K562 (cell line): ENCODE results near the gene PPDPF. TPM values are rescaled to one million over a fixed set of nuclear protein-coding genes. Genes with fewer than 3 reads are reported as not detected.

Experiments used
- ATF3 ChIP-seq, 2 experiments: fragments of 450-650 bp in 1 of 2; sonication (generic) in 1 of 2; formaldehyde crosslinking in 1 of 2; IDR thresholded peaks in 1 of 2; conservative IDR thresholded peaks in 1 of 2; 2 replicates each; pipeline versions ENCODE4 v1.6.1 to v1.8.1; 2016 to 2023; ENCODE audit warnings: mild to moderate bottlenecking in 2 of 2, moderate library complexity in 2 of 2, inconsistent platforms in 1 of 2, missing genetic modification reagents in 1 of 2
- CREB3 ChIP-seq: fragments of 450-650 bp; conservative IDR thresholded peaks from 2 replicates; pipeline ENCODE4 v1.6.1; 2016; ENCODE audit warnings: missing genetic modification characterization, low read depth, mild to moderate bottlenecking, missing compliant biosample characterization, moderate library complexity
- DDX20 ChIP-seq: fragments of 450-650 bp; IDR thresholded peaks from 2 replicates; pipeline ENCODE4 v1.6.1; 2016; ENCODE audit warnings: missing genetic modification characterization, low read depth, mild to moderate bottlenecking, missing compliant biosample characterization, moderate library complexity
- E2F4 ChIP-seq: sonication (generic); formaldehyde crosslinking; IDR thresholded peaks from 2 replicates; pipeline ENCODE4 v1.8.0; 2022; ENCODE audit warnings: mild to moderate bottlenecking, low read depth, missing genetic modification reagents
- FOXJ3 ChIP-seq: sonication (generic); formaldehyde crosslinking; IDR thresholded peaks from 2 replicates; pipeline ENCODE4 v1.4.0; 2020; ENCODE audit warnings: mild to moderate bottlenecking, missing genetic modification reagents
- HNRNPL ChIP-seq: fragments of 200-400 bp; formaldehyde crosslinking; IDR thresholded peaks from 2 replicates; pipeline ENCODE4 v1.6.1; 2017; ENCODE audit warnings: low read depth, mild to moderate bottlenecking, low read length
- HNRNPLL ChIP-seq: fragments of 200-400 bp; formaldehyde crosslinking; IDR thresholded peaks from 2 replicates; pipeline ENCODE4 v1.6.1; 2017; ENCODE audit warnings: low read length, low read depth, mild to moderate bottlenecking; ENCODE audit not compliant: poor library complexity, severe bottlenecking
- KDM5B ChIP-seq: fragments of 200-600 bp; sonication (generic); IDR thresholded peaks from 2 replicates; pipeline ENCODE4 v1.6.1; 2012; ENCODE audit warnings: low read depth, mild to moderate bottlenecking, moderate library complexity, low read length, control low read depth, inconsistent platforms; ENCODE audit not compliant: insufficient replicate concordance
- MCM3 ChIP-seq: fragments of 450-650 bp; IDR thresholded peaks from 2 replicates; pipeline ENCODE4 v1.6.1; 2016
- MEIS2 ChIP-seq: fragments of 450-650 bp; IDR thresholded peaks from 2 replicates; pipeline ENCODE4 v1.6.1; 2014; ENCODE audit warnings: mild to moderate bottlenecking; ENCODE audit not compliant: partially characterized antibody
- NR0B1 ChIP-seq: fragments of 450-650 bp; IDR thresholded peaks from one replicate; pipeline ENCODE4 v1.6.1; 2018; ENCODE audit warnings: mild to moderate bottlenecking, moderate library complexity; ENCODE audit not compliant: partially characterized antibody
- SIN3B ChIP-seq: fragments of 450-650 bp; IDR thresholded peaks from 2 replicates; pipeline ENCODE4 v1.6.1; 2017; ENCODE audit warnings: low read depth, mild to moderate bottlenecking, moderate library complexity
- SMAD2 ChIP-seq: fragments of 150-350 bp; IDR thresholded peaks from 2 replicates; pipeline ENCODE4 v1.6.1; 2014; ENCODE audit warnings: low read depth, mild to moderate bottlenecking, low read length
- STAT5A ChIP-seq: IDR thresholded peaks from 2 replicates; pipeline ENCODE4 v1.6.1; 2012; ENCODE audit warnings: low read length, inconsistent platforms, borderline replicate concordance
- ZNF311 ChIP-seq: fragments of 250-450 bp; sonication (Bioruptor Pico); IDR thresholded peaks from 2 replicates; pipeline ENCODE4 v1.4.0; 2020; ENCODE audit warnings: mild to moderate bottlenecking, moderate library complexity
- ZNF436 ChIP-seq: fragments of 250-450, 450-650 bp; sonication (Bioruptor Pico); formaldehyde crosslinking; IDR thresholded peaks from 2 replicates; pipeline ENCODE4 v1.7.0; 2020; ENCODE audit warnings: mild to moderate bottlenecking
- ZNF79 ChIP-seq: fragments of 250-450 bp; sonication (Bioruptor Pico); IDR thresholded peaks from 2 replicates; pipeline ENCODE4 v1.4.0; 2020; ENCODE audit warnings: low read depth, mild to moderate bottlenecking, moderate library complexity
- polyA plus RNA-seq, 8 experiments: library from polyadenylated mRNA; depleted of rRNA in 4 of 8; stranded (reverse) in 5 of 8; unstranded in 3 of 8; fragments of >200 nt; fragmentation: Nextera tagmentation in 2 of 8; fragmentation: Illumina TruSeq in 1 of 8; extraction: Ambion mirVana in 2 of 8; extraction: Trizol in 1 of 8; gene quantifications; 2 replicates each; pipeline versions ENCODE4 v1.2.1 to v1.2.3, GENCODE V29; 2011 to 2014; ENCODE audit warnings: inconsistent platforms in 1 of 8, missing spikeins in 1 of 8
- total RNA-seq, 7 experiments: library from RNA; depleted of rRNA in 6 of 7; stranded (reverse); fragments of >200 nt in 6 of 7; fragmentation: Illumina TruSeq in 2 of 7; extraction: Trizol in 2 of 7; gene quantifications; 2 replicates each; pipeline versions ENCODE4 v1.2.1 to v1.2.3, GENCODE V29; 2011 to 2021; ENCODE audit warnings: low replicate concordance in 1 of 7

PPDPF gene
- total and polyA plus RNA-seq, 9 of the 15 experiments (the other 6 are each of a cell fraction or from before 2014, with no cell fraction given), result 0.77 to 233 (median 10.5) TPM

- no peak for TF ChIP-seq E2F4
- TF ChIP-seq CREB3 (tag), result no peak
- no peak for TF ChIP-seq FOXJ3 (CRISPR knock-in tag)
- TF ChIP-seq ZNF311, result no peak
- no peak for TF ChIP-seq SIN3B
- no peak for TF ChIP-seq DDX20 (tag)
- TF ChIP-seq NR0B1, result no peak
- peak; percentile 88 for TF ChIP-seq MEIS2
- TF ChIP-seq SMAD2, result no peak
- TF ChIP-seq HNRNPLL, result no peak
- no peak for TF ChIP-seq HNRNPL
- peak; percentile 24; the same call in 1 of the 2 replicates for TF ChIP-seq STAT5A
- TF ChIP-seq ZNF436 (CRISPR knock-in tag), result no peak
- no peak for TF ChIP-seq KDM5B
- TF ChIP-seq ZNF79 (CRISPR knock-in tag), result no peak
- TF ChIP-seq MCM3, result no peak
- TF ChIP-seq ATF3 (IDR thresholded peaks at IDR 0.05), result peak; percentile 25; the same call in 1 of the 2 replicates
- TF ChIP-seq ATF3 (CRISPR knock-in tag; conservative IDR thresholded peaks at IDR 0.05), result no peak
Measured at GRCh38 chr20:63507083-63507743, 13.4 kb upstream of the PPDPF start (continued).
